Thoracic aorta (tissue), 2 donors: ENCODE measurements around the gene RUNX1. TPM values are rescaled to one million over a fixed set of nuclear protein-coding genes. Genes with fewer than 3 reads are reported as not detected.

Source experiments
- ATAC-seq: fragments of 150-250 bp; one replicate; pipeline ENCODE4 v1.8.0; 2017; ENCODE audit warnings: low read depth; ENCODE audit not compliant: insufficient number of reproducible peaks, low FRiP score
- DNase-seq: peaks from one replicate; pipeline ENCODE4 v3.0.0-alpha.2; 2020; ENCODE audit warnings: low spot score
- H3K27ac ChIP-seq, 2 donors: fragments of 200-600 bp; sonication (generic); 1 replicate in 1 of 2; 2 replicates in 1 of 2; pipeline ENCODE4 v1.5.1; 2016; ENCODE audit warnings: mild to moderate bottlenecking in 2 of 2, moderate library complexity in 2 of 2
- H3K27me3 ChIP-seq: fragments of 200-600 bp; sonication (generic); replicated peaks from 2 replicates; pipeline ENCODE4 v1.6.0; 2016; ENCODE audit warnings: mild to moderate bottlenecking; ENCODE audit not compliant: insufficient read depth
- H3K36me3 ChIP-seq: fragments of 200-600 bp; sonication (generic); one replicate; pipeline ENCODE4 v1.5.1; 2016
- H3K4me1 ChIP-seq, 2 donors: fragments of 200-600 bp; sonication (generic); 1 replicate in 1 of 2; 2 replicates in 1 of 2; pipeline versions ENCODE4 v1.5.1 to v1.6.0; 2016; ENCODE audit warnings: low read depth in 2 of 2, mild to moderate bottlenecking in 1 of 2; ENCODE audit not compliant: control insufficient read depth in 1 of 2
- H3K4me3 ChIP-seq: fragments of 200-600 bp; sonication (generic); 2 replicates; pipeline ENCODE4 v1.5.1; 2016; ENCODE audit warnings: mild to moderate bottlenecking
- H3K9me3 ChIP-seq: fragments of 200-600 bp; sonication (generic); 2 replicates; pipeline ENCODE4 v1.5.1; 2016
- total RNA-seq, 2 donors: library from RNA; depleted of rRNA; stranded (reverse); fragments of >200 nt; gene quantifications; one replicate each; pipeline versions ENCODE4 v1.1.0 to v1.2.3, GENCODE V29; 2016
- TF ChIP-seq, protein P1 (sequence below): fragments of 200-600 bp; sonication (generic); IDR thresholded peaks from one replicate; pipeline ENCODE4 v1.5.1; 2019; ENCODE audit warnings: antibody characterized with exemption

Gene RUNX1
- total RNA-seq, 2 donors from 2014 or later = 47.4 to 64.7 TPM

- no peaks in the 10 kb centered on the region for H3K4me1 ChIP-seq
- ATAC-seq (no peak), DNase-seq (no peak)
- no peak overlapping the region for H3K4me3 ChIP-seq
- TF ChIP-seq, protein P1, sequence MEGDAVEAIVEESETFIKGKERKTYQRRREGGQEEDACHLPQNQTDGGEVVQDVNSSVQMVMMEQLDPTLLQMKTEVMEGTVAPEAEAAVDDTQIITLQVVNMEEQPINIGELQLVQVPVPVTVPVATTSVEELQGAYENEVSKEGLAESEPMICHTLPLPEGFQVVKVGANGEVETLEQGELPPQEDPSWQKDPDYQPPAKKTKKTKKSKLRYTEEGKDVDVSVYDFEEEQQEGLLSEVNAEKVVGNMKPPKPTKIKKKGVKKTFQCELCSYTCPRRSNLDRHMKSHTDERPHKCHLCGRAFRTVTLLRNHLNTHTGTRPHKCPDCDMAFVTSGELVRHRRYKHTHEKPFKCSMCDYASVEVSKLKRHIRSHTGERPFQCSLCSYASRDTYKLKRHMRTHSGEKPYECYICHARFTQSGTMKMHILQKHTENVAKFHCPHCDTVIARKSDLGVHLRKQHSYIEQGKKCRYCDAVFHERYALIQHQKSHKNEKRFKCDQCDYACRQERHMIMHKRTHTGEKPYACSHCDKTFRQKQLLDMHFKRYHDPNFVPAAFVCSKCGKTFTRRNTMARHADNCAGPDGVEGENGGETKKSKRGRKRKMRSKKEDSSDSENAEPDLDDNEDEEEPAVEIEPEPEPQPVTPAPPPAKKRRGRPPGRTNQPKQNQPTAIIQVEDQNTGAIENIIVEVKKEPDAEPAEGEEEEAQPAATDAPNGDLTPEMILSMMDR = no peak
- H3K27me3 ChIP-seq = no peaks in the 10 kb centered on the region
- no peaks in the 10 kb centered on the region for H3K36me3 ChIP-seq
- no peak overlapping the region for H3K27ac ChIP-seq
- H3K9me3 ChIP-seq = no peaks in the 10 kb centered on the region
These were observed 28.7 kb downstream of the RUNX1 start for GRCh38 chr21:35020436-35020835.

DNA sequence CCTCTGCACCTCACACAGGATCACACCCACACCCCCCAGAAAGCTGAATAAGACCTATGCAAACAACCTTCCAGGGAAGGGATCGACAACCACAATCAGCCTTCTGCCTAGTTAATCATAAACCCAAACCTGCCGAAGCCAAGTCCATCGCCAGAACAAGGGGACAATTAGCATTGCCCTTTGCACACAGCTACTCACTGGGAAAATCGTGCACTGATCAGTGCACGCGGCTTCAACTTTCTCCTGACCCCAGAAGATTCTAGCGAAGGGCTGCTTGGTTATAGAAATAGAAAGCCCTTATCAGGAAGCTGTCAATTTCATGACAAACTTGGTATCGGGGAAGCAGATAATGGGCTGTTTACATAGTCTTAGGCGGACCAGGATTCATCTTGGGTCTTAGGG is 29.5 kb downstream of the RUNX1 start:
- TF ChIP-seq, protein P1 = no peak
- ATAC-seq (no peak), DNase-seq (no peak)
- Histone ChIP-seq H3K36me3 (no peaks in the 10 kb centered on the region), H3K27ac (no peak overlapping the region), H3K4me3 (no peak overlapping the region), H3K27me3 (no peaks in the 10 kb centered on the region), H3K4me1 (no peaks in the 10 kb centered on the region), H3K9me3 (no peaks in the 10 kb centered on the region)

DNA sequence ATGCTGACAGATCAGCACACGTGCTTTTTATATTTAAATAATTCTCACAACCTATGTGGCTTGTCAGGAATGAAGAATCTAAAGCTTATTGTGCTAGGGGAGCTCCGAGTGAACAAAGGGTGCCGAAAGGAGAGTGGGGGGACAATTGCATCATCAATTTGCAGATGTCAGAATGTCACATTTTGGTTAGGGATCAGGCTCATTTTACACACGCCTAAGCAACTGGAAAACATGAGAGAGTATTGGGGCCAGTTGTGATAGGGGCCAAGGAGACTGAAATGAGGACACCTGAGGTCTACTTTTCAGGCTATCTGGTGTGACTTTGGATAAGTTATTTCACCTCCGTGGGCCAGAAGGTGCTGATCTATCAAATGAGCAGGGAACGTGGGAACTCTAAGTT is 31.8 kb downstream of the RUNX1 start:
- Histone ChIP-seq H3K27ac (no peak overlapping the region), H3K27me3 (no peaks in the 10 kb centered on the region), H3K4me3 (no peak overlapping the region), H3K4me1 (no peaks in the 10 kb centered on the region), H3K9me3 (no peaks in the 10 kb centered on the region), H3K36me3 (no peaks in the 10 kb centered on the region)
- ATAC-seq = no peak
- no peak for DNase-seq
- TF ChIP-seq, protein P1 = no peak

GRCh38 chr21:35016517-35017188 is 32.4 kb downstream of the RUNX1 start:
- TF ChIP-seq, protein P1 = no peak
- DNase-seq (no peak), ATAC-seq (no peak)
- Histone ChIP-seq H3K4me1 (no peaks in the 10 kb centered on the region), H3K9me3 (no peaks in the 10 kb centered on the region), H3K4me3 (no peak overlapping the region), H3K36me3 (no peaks in the 10 kb centered on the region), H3K27ac (no peak overlapping the region), H3K27me3 (no peaks in the 10 kb centered on the region)

GRCh38 chr21:35016071-35016470 is 33.0 kb downstream of the RUNX1 start:
- ATAC-seq = no peak
- H3K4me1 ChIP-seq = no peaks in the 10 kb centered on the region

More at GRCh38 chr21:35016071-35016470, 33.0 kb downstream of the RUNX1 start:
- Histone ChIP-seq H3K36me3 (no peaks in the 10 kb centered on the region), H3K27me3 (no peaks in the 10 kb centered on the region), H3K4me3 (no peak overlapping the region), H3K27ac (no peak overlapping the region), H3K9me3 (no peaks in the 10 kb centered on the region)
- TF ChIP-seq, protein P1 = no peak
- no peak for DNase-seq
